ENCODE results near the gene ELP4.

- TF ChIP-seq POLR2A (IDR thresholded peaks at IDR 0.05) (no peak), CTCF (IDR thresholded peaks at IDR 0.05) (no peak)
Observed at GRCh38 chr11:31690516-31690915, 180.9 kb downstream of the ELP4 start.
